Endodermal cell (in vitro differentiated cells): ENCODE data around the gene STPG3. TPM values are rescaled to one million over a fixed set of nuclear protein-coding genes. Genes with fewer than 3 reads are reported as not detected.

ENCODE experiments used
- DNase-seq: peaks from one replicate; pipeline ENCODE4 v3.0.0-alpha.2; 2017
- H3K27ac ChIP-seq: 2 replicates; pipeline ENCODE4 v1.5.1; 2013; ENCODE audit warnings: mild to moderate bottlenecking, low read depth, low read length, moderate library complexity
- H3K27me3 ChIP-seq: 2 replicates; pipeline ENCODE4 v1.6.1; 2013; ENCODE audit warnings: mild to moderate bottlenecking, low read length, moderate library complexity; ENCODE audit not compliant: insufficient read depth, control insufficient read depth, poor library complexity, severe bottlenecking
- H3K36me3 ChIP-seq: 2 replicates; pipeline ENCODE4 v1.7.0; 2013; ENCODE audit warnings: mild to moderate bottlenecking, low read length, moderate library complexity; ENCODE audit not compliant: control insufficient read depth, insufficient read depth
- H3K4me1 ChIP-seq: one replicate; pipeline ENCODE4 v1.7.0; 2013; ENCODE audit warnings: low read length; ENCODE audit not compliant: control insufficient read depth, insufficient read depth
- H3K4me3 ChIP-seq: 2 replicates; pipeline ENCODE4 v1.5.1; 2013; ENCODE audit warnings: mild to moderate bottlenecking, low read length, moderate library complexity
- H3K9ac ChIP-seq: 2 replicates; pipeline ENCODE4 v1.6.1; 2013; ENCODE audit warnings: mild to moderate bottlenecking, low read length, moderate library complexity; ENCODE audit not compliant: poor library complexity, severe bottlenecking; ENCODE audit errors: extremely low read depth
- H3K9me3 ChIP-seq: 2 replicates; pipeline ENCODE4 v1.6.1; 2013; ENCODE audit warnings: mild to moderate bottlenecking, low read length, moderate library complexity; ENCODE audit not compliant: control insufficient read depth
- H3K27ac Mint-ChIP-seq: 2 replicates; pipeline ENCODE4 v1.8.0; 2020; ENCODE audit warnings: mixed read lengths
- H3K27me3 Mint-ChIP-seq: 2 replicates; pipeline ENCODE4 v1.8.0; 2021; ENCODE audit warnings: mild to moderate bottlenecking, mixed read lengths; ENCODE audit not compliant: insufficient read depth
- H3K36me3 Mint-ChIP-seq: 2 replicates; pipeline ENCODE4 v1.8.0; 2020; ENCODE audit warnings: low read depth, mixed read lengths
- H3K4me1 Mint-ChIP-seq: 2 replicates; pipeline ENCODE4 v1.8.0; 2020; ENCODE audit warnings: mixed read lengths
- H3K4me3 Mint-ChIP-seq: 2 replicates; pipeline ENCODE4 v1.8.0; 2020; ENCODE audit warnings: mild to moderate bottlenecking, moderate library complexity, mixed read lengths
- H3K9me3 Mint-ChIP-seq: 2 replicates; pipeline ENCODE4 v1.8.0; 2020; ENCODE audit warnings: mild to moderate bottlenecking, mixed read lengths
- CTCF ChIP-seq: fragments of 200-600 bp; sonication (generic); conservative IDR thresholded peaks from 2 replicates; pipeline ENCODE4 v1.5.0; 2021; ENCODE audit warnings: antibody characterized with exemption, mild to moderate bottlenecking
- WGBS, 2 experiments: methylation state at CpG; one replicate each; pipeline versions ENCODE4 v1.1.5 to v1.1.7; 2013; ENCODE audit warnings: missing lambda C conversion rate in 2 of 2, mixed read lengths in 1 of 2; ENCODE audit not compliant: insufficient coverage in 1 of 2, insufficient read length in 1 of 2; 5-methylcytosine and 5-hydroxymethylcytosine counted together
- total RNA-seq, 2 donors: library from RNA; stranded (reverse); fragmentation: NEBNext Ultra II Directional in 1 of 2; extraction: Animal tissue kit (Norgen Biotek cat#: 25700) in 1 of 2; gene quantifications; 2 replicates in 1 of 2; 3 replicates in 1 of 2; pipeline ENCODE4 v1.2.1, GENCODE V29; 2021

STPG3 gene
- total RNA-seq, 2 donors from 2014 or later: not detected

- peak overlapping the region; percentile 55 for H3K9ac ChIP-seq
- peak overlapping the region; percentile 96 for H3K27ac Mint-ChIP-seq
Measured at GRCh38 chr9:137276473-137277328, 25.6 kb downstream of the STPG3 start.

GRCh38 chr9:137277329-137278041 lies 26.4 kb downstream of the STPG3 start, which contains the start of gene TOR4A:
Gene TOR4A (plus strand): TSS chr9:137277726. CDS start chr9:137278690, 964 bp downstream.
- peaks cover 20% of the 10 kb centered on the region for H3K4me1 Mint-ChIP-seq
- 21 to 26% methylated on average over 10 to 25 of the region's 25 CpGs for WGBS, 2 experiments
- Histone ChIP-seq H3K4me1 (peaks cover 10% of the 10 kb centered on the region), H3K36me3 (peaks cover 12% of the 10 kb centered on the region), H3K4me3 (peak within 1 kb of the TSS; percentile 73), H3K9me3 (no peaks in the 10 kb centered on the region), H3K27me3 (no peaks in the 10 kb centered on the region), H3K27ac (no peak within 1 kb of the TSS), H3K9ac (peak within 1 kb of the TSS; percentile 55)
- H3K9me3 Mint-ChIP-seq: no peaks in the 10 kb centered on the region
- H3K4me3 Mint-ChIP-seq: peak within 1 kb of the TSS; percentile 59
- peak; percentile 29 for TF ChIP-seq CTCF
- H3K36me3 Mint-ChIP-seq: peaks cover 11% of the 10 kb centered on the region
- peak within 1 kb of the TSS; percentile 96 for H3K27ac Mint-ChIP-seq
- peaks cover 5% of the 10 kb centered on the region for H3K27me3 Mint-ChIP-seq
- DNase-seq: peak; percentile 94

More at GRCh38 chr9:137276473-137277328, 25.6 kb downstream of the STPG3 start:
- WGBS, 2 experiments: 62 to 84% methylated on average over 12 to 30 of the region's 30 CpGs
- Histone ChIP-seq H3K9me3 (no peaks in the 10 kb centered on the region), H3K4me1 (peaks cover 10% of the 10 kb centered on the region), H3K27me3 (no peaks in the 10 kb centered on the region), H3K4me3 (peak overlapping the region; percentile 73), H3K36me3 (peaks cover 12% of the 10 kb centered on the region), H3K27ac (no peak overlapping the region)
- Mint-ChIP-seq H3K4me3 (peak overlapping the region; percentile 59), H3K4me1 (peaks cover 20% of the 10 kb centered on the region), H3K27me3 (peaks cover 2% of the 10 kb centered on the region), H3K36me3 (peaks cover 9% of the 10 kb centered on the region), H3K9me3 (no peaks in the 10 kb centered on the region)
- peak; percentile 84 for DNase-seq
- no peak for TF ChIP-seq CTCF

- DNase-seq: peak; percentile 84
- peak overlapping the region; percentile 73 for H3K4me3 ChIP-seq
- H3K4me1 Mint-ChIP-seq: peaks cover 20% of the 10 kb centered on the region
- WGBS, 2 experiments: 36 to 56% methylated on average over 27 to 54 of the region's 54 CpGs
- H3K9me3 Mint-ChIP-seq: no peaks in the 10 kb centered on the region
- H3K4me3 Mint-ChIP-seq: peak overlapping the region; percentile 59
- H3K27me3 ChIP-seq: no peaks in the 10 kb centered on the region
- peaks cover 8% of the 10 kb centered on the region for H3K36me3 ChIP-seq
- H3K27ac Mint-ChIP-seq: peak overlapping the region; percentile 80
- H3K9ac ChIP-seq: peak overlapping the region; percentile 55
- peaks cover 12% of the 10 kb centered on the region for H3K36me3 Mint-ChIP-seq
- H3K27ac ChIP-seq: no peak overlapping the region
- H3K4me1 ChIP-seq: peaks cover 10% of the 10 kb centered on the region
- no peaks in the 10 kb centered on the region for H3K9me3 ChIP-seq
- peaks cover 10% of the 10 kb centered on the region for H3K27me3 Mint-ChIP-seq
- TF ChIP-seq CTCF: no peak
Measured at GRCh38 chr9:137278061-137278701, 27.1 kb downstream of the STPG3 start.
